Sigmoid colon (tissue), 3 donors: ENCODE data around the gene KIF12.

Experiments used
- POLR2A ChIP-seq, 2 donors: fragments of 450-650 bp; IDR thresholded peaks; one replicate each; pipeline ENCODE4 v1.6.1; 2016; ENCODE audit warnings: antibody characterized with exemption in 2 of 2, mild to moderate bottlenecking in 2 of 2, moderate library complexity in 2 of 2
- TF ChIP-seq, protein P1 (sequence below), 4 experiments: fragments of 450-650 bp in 3 of 4; fragments of 200-600 bp in 1 of 4; IDR thresholded peaks; one replicate each; pipeline ENCODE4 v1.5.1; 2016 to 2019; ENCODE audit warnings: antibody characterized with exemption in 4 of 4, mild to moderate bottlenecking in 3 of 4, moderate library complexity in 2 of 4

DNA sequence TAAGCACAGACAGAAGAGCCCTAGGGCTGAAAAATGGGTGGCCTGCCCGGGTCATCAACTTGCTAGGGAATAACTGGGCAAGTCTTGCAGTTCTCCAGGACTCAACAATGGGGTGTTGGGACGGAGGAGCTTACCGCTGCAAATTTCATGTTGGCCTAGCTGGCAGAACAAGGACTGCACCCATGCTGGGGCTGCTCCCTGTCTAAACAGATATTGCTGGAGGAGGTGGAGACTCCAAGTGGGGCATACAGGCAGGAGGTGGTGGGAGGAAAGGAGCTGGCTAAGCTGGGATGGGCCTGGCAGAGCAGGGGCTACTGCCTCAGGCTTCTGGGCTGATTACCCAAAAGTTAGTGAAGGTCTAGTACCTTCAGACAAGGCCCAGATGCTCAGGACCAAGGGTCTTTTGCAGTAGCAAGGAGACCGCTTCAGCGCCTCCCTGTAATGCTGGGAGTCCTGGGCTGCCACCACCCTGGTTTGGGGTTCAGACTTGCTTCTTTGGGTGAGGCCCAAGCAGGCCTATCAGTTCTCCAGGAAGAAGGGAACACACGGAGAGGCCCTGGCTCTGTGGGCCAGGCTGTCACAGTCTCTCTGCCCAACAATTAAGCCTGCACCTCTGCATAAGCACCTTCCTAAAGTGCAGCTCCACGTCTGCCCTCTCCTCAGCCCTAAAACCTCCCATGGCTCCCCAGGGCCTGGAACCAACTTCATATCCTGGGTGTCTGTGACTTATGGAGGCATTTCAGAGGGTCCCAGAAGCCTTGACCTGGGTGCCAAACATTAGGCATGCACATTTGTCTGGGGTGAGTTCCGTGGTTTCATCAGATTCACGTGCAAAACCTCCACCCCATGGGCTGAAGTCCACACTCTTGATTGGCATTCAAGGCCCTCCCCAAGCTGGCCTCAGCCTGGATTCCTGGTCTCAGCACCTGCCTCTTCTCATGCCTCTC is 24.2 kb upstream of the KIF12 start:
- TF ChIP-seq, protein P1, sequence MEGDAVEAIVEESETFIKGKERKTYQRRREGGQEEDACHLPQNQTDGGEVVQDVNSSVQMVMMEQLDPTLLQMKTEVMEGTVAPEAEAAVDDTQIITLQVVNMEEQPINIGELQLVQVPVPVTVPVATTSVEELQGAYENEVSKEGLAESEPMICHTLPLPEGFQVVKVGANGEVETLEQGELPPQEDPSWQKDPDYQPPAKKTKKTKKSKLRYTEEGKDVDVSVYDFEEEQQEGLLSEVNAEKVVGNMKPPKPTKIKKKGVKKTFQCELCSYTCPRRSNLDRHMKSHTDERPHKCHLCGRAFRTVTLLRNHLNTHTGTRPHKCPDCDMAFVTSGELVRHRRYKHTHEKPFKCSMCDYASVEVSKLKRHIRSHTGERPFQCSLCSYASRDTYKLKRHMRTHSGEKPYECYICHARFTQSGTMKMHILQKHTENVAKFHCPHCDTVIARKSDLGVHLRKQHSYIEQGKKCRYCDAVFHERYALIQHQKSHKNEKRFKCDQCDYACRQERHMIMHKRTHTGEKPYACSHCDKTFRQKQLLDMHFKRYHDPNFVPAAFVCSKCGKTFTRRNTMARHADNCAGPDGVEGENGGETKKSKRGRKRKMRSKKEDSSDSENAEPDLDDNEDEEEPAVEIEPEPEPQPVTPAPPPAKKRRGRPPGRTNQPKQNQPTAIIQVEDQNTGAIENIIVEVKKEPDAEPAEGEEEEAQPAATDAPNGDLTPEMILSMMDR (IDR thresholded peaks at IDR 0.05): no peak
- no peak for TF ChIP-seq POLR2A (IDR thresholded peaks at IDR 0.05)
